HUES64 (cell line): Measurements from ENCODE around the gene GRB7.
"Not testable (repeated sequence)": the region's sequence is repeated elsewhere in the genome, so short reads cannot be mapped to it uniquely, and the experiment has no call there.

Experiments
- H3K27ac ChIP-seq: 2 replicates; pipeline ENCODE4 v1.7.0; 2013; ENCODE audit warnings: low read depth, low read length, inconsistent platforms
- H3K27me3 ChIP-seq: 2 replicates; pipeline ENCODE4 v1.6.1; 2013; ENCODE audit warnings: mild to moderate bottlenecking, low read length; ENCODE audit not compliant: insufficient read depth
- H3K36me3 ChIP-seq: 2 replicates; pipeline ENCODE4 v1.6.1; 2013; ENCODE audit warnings: mild to moderate bottlenecking, low read length; ENCODE audit not compliant: insufficient read depth
- H3K4me1 ChIP-seq: 2 replicates; pipeline ENCODE4 v1.6.1; 2013; ENCODE audit warnings: mild to moderate bottlenecking, low read length, moderate library complexity; ENCODE audit not compliant: insufficient read depth
- H3K4me3 ChIP-seq: 2 replicates; pipeline ENCODE4 v1.5.1; 2013; ENCODE audit warnings: mild to moderate bottlenecking, low read length, moderate library complexity
- H3K9ac ChIP-seq: 2 replicates; pipeline ENCODE4 v1.6.1; 2013; ENCODE audit warnings: mild to moderate bottlenecking, low read depth, low read length
- H3K9me3 ChIP-seq: 2 replicates; pipeline ENCODE4 v1.6.1; 2013; ENCODE audit warnings: low read depth, low read length; ENCODE audit not compliant: insufficient read depth
- WGBS: fragments of 150-250, 120-280 bp; methylation state at CpG from one replicate; pipeline ENCODE4 v1.1.7; 2013; ENCODE audit warnings: missing lambda C conversion rate; 5-methylcytosine and 5-hydroxymethylcytosine counted together

Gene GRB7

GRCh38 chr17:39709998-39710964 is 27.5 kb upstream of the GRB7 start:
- Histone ChIP-seq H3K27ac (no peak overlapping the region), H3K9me3 (no peaks in the 10 kb centered on the region), H3K27me3 (no peaks in the 10 kb centered on the region), H3K9ac (no peak overlapping the region), H3K4me1 (peaks cover 8% of the 10 kb centered on the region), H3K4me3 (no peak overlapping the region), H3K36me3 (peaks cover 90% of the 10 kb centered on the region)
- 96% methylated on average over 20 of the region's 20 CpGs for WGBS

DNA sequence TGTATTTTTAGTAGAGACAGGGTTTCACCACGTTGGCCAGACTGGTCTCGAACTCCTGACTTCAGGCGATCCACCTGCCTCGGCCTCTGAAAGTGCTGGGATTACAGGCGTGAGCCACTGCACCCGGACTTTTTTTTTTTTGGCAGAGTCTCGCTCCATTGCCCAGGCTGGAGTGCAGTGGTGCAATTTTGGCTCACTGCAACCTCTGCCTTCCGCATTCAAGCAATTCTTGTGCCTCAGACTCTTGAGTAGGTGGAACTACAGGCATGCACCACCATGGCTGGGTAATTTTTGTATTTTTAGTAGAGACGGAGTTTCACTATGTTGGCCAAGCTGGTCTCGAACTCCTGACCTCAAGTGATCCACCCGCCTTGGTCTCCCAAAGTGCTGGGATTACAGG is 26.7 kb upstream of the GRB7 start:
- 94% methylated on average over 11 of the region's 11 CpGs for WGBS
- H3K36me3 ChIP-seq = peaks cover 95% of the 10 kb centered on the region

DNA sequence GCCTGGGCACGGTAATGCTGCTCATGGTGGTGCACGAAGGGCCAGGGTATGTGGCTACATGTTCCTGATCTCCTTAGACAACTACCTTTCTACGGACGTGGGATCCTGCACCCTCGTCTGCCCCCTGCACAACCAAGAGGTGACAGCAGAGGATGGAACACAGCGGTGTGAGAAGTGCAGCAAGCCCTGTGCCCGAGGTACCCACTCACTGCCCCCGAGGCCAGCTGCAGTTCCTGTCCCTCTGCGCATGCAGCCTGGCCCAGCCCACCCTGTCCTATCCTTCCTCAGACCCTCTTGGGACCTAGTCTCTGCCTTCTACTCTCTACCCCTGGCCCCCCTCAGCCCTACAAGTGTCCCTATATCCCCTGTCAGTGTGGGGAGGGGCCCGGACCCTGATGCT is 25.9 kb upstream of the GRB7 start:
- Histone ChIP-seq H3K27me3 (no peaks in the 10 kb centered on the region), H3K36me3 (peaks cover 95% of the 10 kb centered on the region), H3K9ac (no peak overlapping the region), H3K4me1 (no peaks in the 10 kb centered on the region), H3K9me3 (no peaks in the 10 kb centered on the region), H3K27ac (no peak overlapping the region), H3K4me3 (no peak overlapping the region)
- 94% methylated on average over 10 of the region's 10 CpGs for WGBS

More for the DNA sequence above, 26.7 kb upstream of the GRB7 start:
- H3K4me3 ChIP-seq, H3K9ac ChIP-seq, H3K27me3 ChIP-seq, H3K4me1 ChIP-seq, H3K27ac ChIP-seq, H3K9me3 ChIP-seq: not testable (repeated sequence)

DNA sequence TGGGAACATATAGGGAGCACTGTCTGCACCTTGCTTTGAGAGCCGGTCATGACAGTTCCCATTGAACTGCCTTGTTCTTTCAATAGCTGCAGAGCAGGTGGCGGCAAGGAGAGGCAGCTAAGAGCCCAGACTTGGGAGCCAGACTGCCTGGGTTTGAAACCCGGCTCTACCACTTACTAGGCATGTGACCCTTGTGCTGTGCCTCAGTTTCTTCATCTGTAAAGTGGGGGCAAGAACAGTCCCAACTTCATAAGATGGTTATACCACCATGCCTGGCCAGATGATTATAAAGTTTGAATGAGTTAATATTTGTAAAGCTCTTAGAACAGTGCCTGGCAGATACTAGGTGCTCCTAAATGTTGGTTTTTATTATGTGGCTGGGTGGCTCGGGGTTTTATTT is 23.5 kb upstream of the GRB7 start:
- Histone ChIP-seq H3K27me3 (no peaks in the 10 kb centered on the region), H3K9me3 (no peaks in the 10 kb centered on the region), H3K4me3 (no peak overlapping the region), H3K9ac (no peak overlapping the region), H3K4me1 (no peaks in the 10 kb centered on the region), H3K27ac (no peak overlapping the region), H3K36me3 (peaks cover 96% of the 10 kb centered on the region)
- WGBS = 98% methylated on average over 4 of the region's 4 CpGs

- Histone ChIP-seq H3K4me3 (no peak overlapping the region), H3K4me1 (no peaks in the 10 kb centered on the region), H3K9me3 (no peaks in the 10 kb centered on the region), H3K36me3 (peaks cover 96% of the 10 kb centered on the region), H3K27me3 (no peaks in the 10 kb centered on the region), H3K9ac (no peak overlapping the region), H3K27ac (no peak overlapping the region)
- WGBS = 96% methylated on average over 18 of the region's 18 CpGs
Observed at GRCh38 chr17:39715375-39716072, 22.2 kb upstream of the GRB7 start.

DNA sequence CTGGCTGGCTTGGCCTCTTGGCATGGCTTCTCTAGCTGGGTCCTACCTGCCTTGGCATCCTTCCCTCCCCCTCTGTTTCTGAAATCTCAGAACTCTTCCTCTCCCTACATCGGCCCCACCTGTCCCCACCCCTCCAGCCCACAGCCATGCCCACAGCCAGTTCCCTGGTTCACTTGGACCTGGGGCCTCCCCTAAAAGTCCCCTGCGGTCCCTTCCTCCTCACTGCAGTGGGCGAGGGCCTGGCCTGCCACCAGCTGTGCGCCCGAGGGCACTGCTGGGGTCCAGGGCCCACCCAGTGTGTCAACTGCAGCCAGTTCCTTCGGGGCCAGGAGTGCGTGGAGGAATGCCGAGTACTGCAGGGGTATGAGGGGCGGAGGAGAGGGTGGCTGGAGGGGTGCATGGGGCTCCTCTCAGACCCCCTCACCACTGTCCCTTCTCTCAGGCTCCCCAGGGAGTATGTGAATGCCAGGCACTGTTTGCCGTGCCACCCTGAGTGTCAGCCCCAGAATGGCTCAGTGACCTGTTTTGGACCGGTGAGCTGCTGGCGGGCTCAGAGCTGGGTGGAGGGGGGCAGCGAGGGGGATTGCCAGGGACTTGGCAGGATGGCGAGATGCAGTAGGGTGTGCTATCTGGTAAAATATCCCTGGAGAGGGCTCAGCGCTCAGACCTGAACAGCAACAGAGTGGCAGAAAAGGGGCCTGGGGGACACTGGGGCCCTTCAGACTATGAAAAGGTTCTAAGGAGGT is 21.5 kb upstream of the GRB7 start:
- Histone ChIP-seq H3K36me3 (peaks cover 89% of the 10 kb centered on the region), H3K27ac (no peak overlapping the region), H3K4me3 (no peak overlapping the region), H3K27me3 (no peaks in the 10 kb centered on the region), H3K4me1 (no peaks in the 10 kb centered on the region), H3K9me3 (no peaks in the 10 kb centered on the region), H3K9ac (no peak overlapping the region)
- WGBS = 96% methylated on average over 15 of the region's 15 CpGs

GRCh38 chr17:39716879-39717536 is 20.7 kb upstream of the GRB7 start:
- Histone ChIP-seq H3K27me3 (no peaks in the 10 kb centered on the region), H3K27ac (no peak overlapping the region), H3K4me1 (no peaks in the 10 kb centered on the region), H3K36me3 (peaks cover 89% of the 10 kb centered on the region), H3K4me3 (no peak overlapping the region), H3K9ac (no peak overlapping the region), H3K9me3 (no peaks in the 10 kb centered on the region)
- WGBS = 93% methylated on average over 11 of the region's 11 CpGs

GRCh38 chr17:39717660-39718059 is 20.1 kb upstream of the GRB7 start:
- no peaks in the 10 kb centered on the region for H3K9me3 ChIP-seq
- WGBS = 98% methylated on average over 6 of the region's 6 CpGs
- no peaks in the 10 kb centered on the region for H3K4me1 ChIP-seq
- no peak overlapping the region for H3K27ac ChIP-seq
- H3K4me3 ChIP-seq = no peak overlapping the region
- peaks cover 85% of the 10 kb centered on the region for H3K36me3 ChIP-seq
- H3K27me3 ChIP-seq = no peaks in the 10 kb centered on the region
- no peak overlapping the region for H3K9ac ChIP-seq

DNA sequence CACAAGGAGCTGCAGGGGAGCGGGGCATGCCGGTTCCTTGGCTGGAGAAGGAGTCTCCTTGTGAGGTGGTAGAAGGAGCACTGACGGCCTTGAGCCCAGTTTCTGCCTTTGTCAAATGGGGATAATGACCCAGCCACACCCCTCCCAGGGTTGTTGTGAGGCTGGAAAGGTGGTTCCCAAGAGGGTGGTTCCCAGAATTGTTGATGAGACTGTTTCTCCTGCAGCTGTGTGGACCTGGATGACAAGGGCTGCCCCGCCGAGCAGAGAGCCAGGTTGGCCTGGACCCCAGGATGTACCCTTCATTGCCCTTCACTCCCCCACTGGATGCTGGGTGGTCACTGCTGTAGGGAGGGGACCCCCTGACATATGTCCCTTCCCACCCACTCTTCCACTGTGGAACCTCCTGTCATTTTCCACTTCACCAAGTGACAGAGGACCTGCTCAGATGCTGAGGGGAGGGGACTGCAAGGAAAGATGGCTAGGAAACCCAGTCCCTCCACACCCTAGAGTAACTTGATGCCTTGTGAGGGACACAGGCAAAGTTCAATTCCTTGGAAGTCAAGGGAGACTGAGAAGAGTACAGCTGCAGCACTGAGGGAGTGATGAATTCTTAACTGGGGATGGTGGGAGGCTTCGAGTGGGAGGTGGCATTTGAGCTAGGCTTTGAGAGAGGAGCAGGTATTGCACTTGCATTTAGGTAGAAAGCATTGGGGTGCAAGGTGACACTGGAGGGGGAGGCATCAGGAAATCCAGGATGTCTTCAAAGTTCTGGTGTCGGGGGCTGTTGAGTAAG is 18.0 kb upstream of the GRB7 start:
- 94% methylated on average over 7 of the region's 7 CpGs for WGBS
- Histone ChIP-seq H3K9ac (no peak overlapping the region), H3K4me1 (no peaks in the 10 kb centered on the region), H3K27ac (no peak overlapping the region), H3K4me3 (no peak overlapping the region), H3K27me3 (no peaks in the 10 kb centered on the region), H3K9me3 (no peaks in the 10 kb centered on the region), H3K36me3 (peaks cover 76% of the 10 kb centered on the region)

- H3K4me1 ChIP-seq = no peaks in the 10 kb centered on the region
- peaks cover 77% of the 10 kb centered on the region for H3K36me3 ChIP-seq
- WGBS = 96% methylated on average over 6 of the region's 6 CpGs
- H3K4me3 ChIP-seq = no peak overlapping the region
- no peak overlapping the region for H3K9ac ChIP-seq
- no peaks in the 10 kb centered on the region for H3K9me3 ChIP-seq
- H3K27me3 ChIP-seq = no peaks in the 10 kb centered on the region
- H3K27ac ChIP-seq = no peak overlapping the region
Observed at GRCh38 chr17:39722104-39722503, 15.6 kb upstream of the GRB7 start.
